ENCODE measurements around the gene ERFL.
"Not testable (repeated sequence)": the region's sequence is repeated elsewhere in the genome, so short reads cannot be mapped to it uniquely, and the experiment has no call there.

The ERFL gene

GRCh38 chr19:41880329-41880708 lies 47.9 kb downstream of the ERFL start:
- Mint-ChIP-seq H3K4me1 (peaks cover 40 to 73% of the 10 kb centered on the region in 2 donors), H3K4me3 (peak overlapping the region; percentile 94 to 100), H3K27ac (peak overlapping the region; percentile 88), H3K9me3 (no peaks in the 10 kb centered on the region), H3K27me3 (no peaks in the 10 kb centered on the region), H3K36me3 (peaks cover 50 to 66% of the 10 kb centered on the region in 2 donors)
- ATAC-seq (replicated peaks) = no peak
- no peak for DNase-seq

GRCh38 chr19:41879670-41880328 lies 48.5 kb downstream of the ERFL start:
- Mint-ChIP-seq H3K4me3 (peak overlapping the region; percentile 94 to 100), H3K9me3 (no peaks in the 10 kb centered on the region), H3K4me1 (peaks cover 36 to 72% of the 10 kb centered on the region in 2 donors), H3K27ac (peak overlapping the region; percentile 88), H3K36me3 (peaks cover 50 to 63% of the 10 kb centered on the region in 2 donors), H3K27me3 (no peaks in the 10 kb centered on the region)
- DNase-seq (no peak), ATAC-seq (replicated peaks) (no peak)

GRCh38 chr19:41879080-41879479 lies 49.2 kb downstream of the ERFL start:
- Mint-ChIP-seq H3K9me3 (no peaks in the 10 kb centered on the region), H3K4me1 (peaks cover 37 to 69% of the 10 kb centered on the region in 2 donors), H3K27me3 (no peaks in the 10 kb centered on the region), H3K36me3 (peaks cover 47 to 59% of the 10 kb centered on the region in 2 donors), H3K27ac (peak overlapping the region; percentile 88), H3K4me3 (peak overlapping the region; percentile 94 to 100)
- no peak for ATAC-seq (replicated peaks)
- no peak for DNase-seq

GRCh38 chr19:41877916-41878905 lies 50.0 kb downstream of the ERFL start:
- Mint-ChIP-seq H3K4me3 (peak overlapping the region; percentile 94 to 100), H3K36me3 (peaks cover 42 to 54% of the 10 kb centered on the region in 2 donors), H3K27me3 (no peaks in the 10 kb centered on the region), H3K27ac (peak overlapping the region; percentile 98), H3K9me3 (no peaks in the 10 kb centered on the region), H3K4me1 (peaks cover 37 to 72% of the 10 kb centered on the region in 2 donors)
- peak; percentile 42 to 44 for ATAC-seq (replicated peaks)
- DNase-seq = peak; percentile 72

- Mint-ChIP-seq H3K4me3 (peak within 1 kb of the TSS; percentile 94 to 100), H3K9me3 (no peaks in the 10 kb centered on the region), H3K27ac (peak within 1 kb of the TSS; percentile 98), H3K36me3 (peaks cover 43 to 54% of the 10 kb centered on the region in 2 donors), H3K4me1 (peaks cover 39 to 76% of the 10 kb centered on the region in 2 donors), H3K27me3 (no peaks in the 10 kb centered on the region)
- DNase-seq (peak; percentile 97), ATAC-seq (replicated peaks) (peak; percentile 81 to 85)
These were observed 51.1 kb downstream of the ERFL start, which contains the start of gene CD79A for GRCh38 chr19:41876847-41877832. Gene CD79A (plus strand): TSS chr19:41877279. CDS start chr19:41877305, 26 bp downstream.

GRCh38 chr19:41875973-41876372 lies 52.3 kb downstream of the ERFL start:
- Mint-ChIP-seq H3K4me3 (peak overlapping the region; percentile 31 to 64), H3K4me1 (peaks cover 44 to 78% of the 10 kb centered on the region in 2 donors), H3K36me3 (peaks cover 47 to 57% of the 10 kb centered on the region in 2 donors), H3K27ac (peak overlapping the region; percentile 98)
- not testable (repeated sequence) for H3K9me3 Mint-ChIP-seq; DNase-seq; H3K27me3 Mint-ChIP-seq; ATAC-seq (replicated peaks)

GRCh38 chr19:41872775-41873647 lies 55.2 kb downstream of the ERFL start:
- ATAC-seq (replicated peaks) = no peak

GRCh38 chr19:41872384-41872774 lies 55.9 kb downstream of the ERFL start:
- H3K4me3 Mint-ChIP-seq = peak overlapping the region in 1 of 2 donors; percentile 36
- H3K4me1 Mint-ChIP-seq = peaks cover 57 to 90% of the 10 kb centered on the region in 2 donors
- H3K27me3 Mint-ChIP-seq = no peaks in the 10 kb centered on the region
- H3K36me3 Mint-ChIP-seq = peaks cover 42 to 51% of the 10 kb centered on the region in 2 donors
- peak overlapping the region; percentile 96 for H3K27ac Mint-ChIP-seq
- H3K9me3 Mint-ChIP-seq = no peaks in the 10 kb centered on the region
- no peak for DNase-seq
- no peak for ATAC-seq (replicated peaks)

More at GRCh38 chr19:41872775-41873647, 55.2 kb downstream of the ERFL start:
- peak; percentile 44 for DNase-seq
- Mint-ChIP-seq H3K36me3 (peaks cover 45 to 53% of the 10 kb centered on the region in 2 donors), H3K27me3 (no peaks in the 10 kb centered on the region), H3K27ac (peak overlapping the region; percentile 96), H3K9me3 (no peaks in the 10 kb centered on the region), H3K4me1 (peaks cover 54 to 85% of the 10 kb centered on the region in 2 donors), H3K4me3 (peak overlapping the region; percentile 48 to 59)

- DNase-seq = peak; percentile 68
- H3K4me3 Mint-ChIP-seq = peak overlapping the region; percentile 45 to 74
These were observed 56.5 kb downstream of the ERFL start for GRCh38 chr19:41871573-41872383.

GRCh38 chr19:41870401-41870873 lies 57.8 kb downstream of the ERFL start:
- ATAC-seq (replicated peaks) (no peak), DNase-seq (no peak)
- H3K4me1 Mint-ChIP-seq = peaks cover 54 to 88% of the 10 kb centered on the region in 2 donors
- H3K27me3 Mint-ChIP-seq = no peaks in the 10 kb centered on the region
- peak overlapping the region; percentile 90 for H3K27ac Mint-ChIP-seq
- H3K4me3 Mint-ChIP-seq = peak overlapping the region; percentile 62 to 72
- peaks cover 47 to 55% of the 10 kb centered on the region in 2 donors for H3K36me3 Mint-ChIP-seq
- H3K9me3 Mint-ChIP-seq = no peaks in the 10 kb centered on the region

More at GRCh38 chr19:41871573-41872383, 56.5 kb downstream of the ERFL start:
- peaks cover 39 to 48% of the 10 kb centered on the region in 2 donors for H3K36me3 Mint-ChIP-seq
- ATAC-seq (replicated peaks) = peak; percentile 64 to 71
- H3K27me3 Mint-ChIP-seq = no peaks in the 10 kb centered on the region
- H3K27ac Mint-ChIP-seq = peak overlapping the region; percentile 96
- no peaks in the 10 kb centered on the region for H3K9me3 Mint-ChIP-seq
- H3K4me1 Mint-ChIP-seq = peaks cover 56 to 89% of the 10 kb centered on the region in 2 donors

GRCh38 chr19:41869374-41869955 lies 58.8 kb downstream of the ERFL start:
- H3K4me1 Mint-ChIP-seq = peaks cover 55 to 87% of the 10 kb centered on the region in 2 donors
- no peaks in the 10 kb centered on the region for H3K9me3 Mint-ChIP-seq
- ATAC-seq (replicated peaks) = no peak
- H3K36me3 Mint-ChIP-seq = peaks cover 52 to 61% of the 10 kb centered on the region in 2 donors
- peak overlapping the region; percentile 86 for H3K27ac Mint-ChIP-seq
- H3K4me3 Mint-ChIP-seq = peak overlapping the region; percentile 48 to 55
- no peaks in the 10 kb centered on the region for H3K27me3 Mint-ChIP-seq
- DNase-seq = no peak

- H3K4me3 Mint-ChIP-seq = peak overlapping the region in 1 of 2 donors; percentile 50
These were observed 59.3 kb downstream of the ERFL start for GRCh38 chr19:41868989-41869300.

More at GRCh38 chr19:41868989-41869300, 59.3 kb downstream of the ERFL start:
- no peaks in the 10 kb centered on the region for H3K27me3 Mint-ChIP-seq
- peak overlapping the region; percentile 93 for H3K27ac Mint-ChIP-seq
- ATAC-seq (replicated peaks) (no peak), DNase-seq (no peak)
- no peaks in the 10 kb centered on the region for H3K9me3 Mint-ChIP-seq
- peaks cover 58 to 66% of the 10 kb centered on the region in 2 donors for H3K36me3 Mint-ChIP-seq
- peaks cover 59 to 90% of the 10 kb centered on the region in 2 donors for H3K4me1 Mint-ChIP-seq

Measured in stimulated activated naive B cell treated with anti-CD40 and anti-IgM and Interleukin-4, amounts not matched to agents 10 μg/mL and 1 μg/mL and 100 μg/mL, for 72 hours (primary cell).